PC-3 (cell line): ENCODE measurements around the gene FAM236C.
"Not testable (repeated sequence)": the region's sequence is repeated elsewhere in the genome, so short reads cannot be mapped to it uniquely, and the experiment has no call there.

Source experiments
- EZH2 ChIP-seq: fragments of 300-600 bp; sonication (generic); IDR thresholded peaks from one replicate; pipeline ENCODE4 v1.6.1; 2017; ENCODE audit warnings: antibody characterized with exemption, mild to moderate bottlenecking, low read length; ENCODE audit not compliant: unreplicated experiment
- TF ChIP-seq, protein P1 (sequence below): fragments of 300-600 bp; sonication (generic); conservative IDR thresholded peaks from 2 replicates; pipeline ENCODE4 v1.5.1; 2017; ENCODE audit warnings: antibody characterized with exemption, low read depth, mild to moderate bottlenecking, low read length

GRCh38 chrX:72882898-72883297 lies 29.5 kb upstream of the FAM236C start:
- TF ChIP-seq, protein P1, sequence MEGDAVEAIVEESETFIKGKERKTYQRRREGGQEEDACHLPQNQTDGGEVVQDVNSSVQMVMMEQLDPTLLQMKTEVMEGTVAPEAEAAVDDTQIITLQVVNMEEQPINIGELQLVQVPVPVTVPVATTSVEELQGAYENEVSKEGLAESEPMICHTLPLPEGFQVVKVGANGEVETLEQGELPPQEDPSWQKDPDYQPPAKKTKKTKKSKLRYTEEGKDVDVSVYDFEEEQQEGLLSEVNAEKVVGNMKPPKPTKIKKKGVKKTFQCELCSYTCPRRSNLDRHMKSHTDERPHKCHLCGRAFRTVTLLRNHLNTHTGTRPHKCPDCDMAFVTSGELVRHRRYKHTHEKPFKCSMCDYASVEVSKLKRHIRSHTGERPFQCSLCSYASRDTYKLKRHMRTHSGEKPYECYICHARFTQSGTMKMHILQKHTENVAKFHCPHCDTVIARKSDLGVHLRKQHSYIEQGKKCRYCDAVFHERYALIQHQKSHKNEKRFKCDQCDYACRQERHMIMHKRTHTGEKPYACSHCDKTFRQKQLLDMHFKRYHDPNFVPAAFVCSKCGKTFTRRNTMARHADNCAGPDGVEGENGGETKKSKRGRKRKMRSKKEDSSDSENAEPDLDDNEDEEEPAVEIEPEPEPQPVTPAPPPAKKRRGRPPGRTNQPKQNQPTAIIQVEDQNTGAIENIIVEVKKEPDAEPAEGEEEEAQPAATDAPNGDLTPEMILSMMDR: not testable (repeated sequence)
- TF ChIP-seq EZH2: not testable (repeated sequence)
